Tibial nerve (tissue), 4 donors: ENCODE measurements around the gene CLGN.

Source experiments
- CTCF ChIP-seq, 5 experiments: fragments of 200-600 bp in 3 of 5; fragments of 450-650 bp in 2 of 5; sonication (generic) in 3 of 5; IDR thresholded peaks; one replicate each; pipeline ENCODE4 v1.5.1; 2016 to 2019; ENCODE audit warnings: antibody characterized with exemption in 5 of 5, mild to moderate bottlenecking in 3 of 5, moderate library complexity in 2 of 5
- EP300 ChIP-seq, 2 donors: sonication (generic); formaldehyde crosslinking; IDR thresholded peaks; one replicate each; pipeline ENCODE4 v1.6.1; 2017; ENCODE audit warnings: antibody characterized with exemption in 2 of 2, mild to moderate bottlenecking in 1 of 2
- POLR2A ChIP-seq, 2 donors: fragments of 450-650 bp; IDR thresholded peaks; one replicate each; pipeline ENCODE4 v1.6.1; 2017; ENCODE audit warnings: antibody characterized with exemption in 2 of 2, mild to moderate bottlenecking in 2 of 2, moderate library complexity in 2 of 2

GRCh38 chr4:140408974-140409373 lies 18.5 kb downstream of the CLGN start:
- TF ChIP-seq CTCF (IDR thresholded peaks at IDR 0.05): no peak
- TF ChIP-seq POLR2A (IDR thresholded peaks at IDR 0.05): no peak
- TF ChIP-seq EP300 (IDR thresholded peaks at IDR 0.05): no peak
